IMR-90 (cell line): Measurements from ENCODE around the gene TMEM181. TPM values are rescaled to one million over a fixed set of nuclear protein-coding genes. Genes with fewer than 3 reads are reported as not detected.

Experiments used
- ATAC-seq: fragments of 200-7000 bp; cut with Tn5 transposase; 2 replicates; pipeline ENCODE4 v1.9.1; 2020; ENCODE audit warnings: low read depth, mild to moderate bottlenecking, moderate library complexity
- BruUV-seq: library from RNA; stranded (reverse); fragments of 400-500 nt; replicated peaks from 2 replicates; lab custom pipeline; 2021; lab: Mats Ljungman, UMichigan
- CTCF ChIA-PET: fragments of 300-600 bp; formaldehyde crosslinking; extraction: SDS; loops from one replicate; lab custom pipeline; 2021; ENCODE audit warnings: antibody characterized with exemption; lab: Yijun Ruan, JAX
- POLR2A ChIA-PET: fragments of 300-600 bp; sonication (Branson Sonifier 250); formaldehyde crosslinking; loops from one replicate; lab custom pipeline; 2022; ENCODE audit warnings: antibody characterized with exemption; ENCODE audit not compliant: unreplicated experiment; lab: Charles Lee
- DNase-seq: peaks from one replicate; pipeline ENCODE4 v3.0.0; 2013
- H2AFZ ChIP-seq: replicated peaks from 2 replicates; pipeline ENCODE3; 2013; ENCODE audit warnings: low read length, mild to moderate bottlenecking; ENCODE audit not compliant: poor library complexity
- H2AK5ac ChIP-seq: 2 replicates; pipeline ENCODE4 v1.6.1; 2013; ENCODE audit warnings: low read depth, low read length, inconsistent platforms
- H2AK9ac ChIP-seq: replicated peaks from 2 replicates; pipeline ENCODE3; 2013; ENCODE audit warnings: mild to moderate bottlenecking, low read depth, low read length, moderate library complexity; ENCODE audit not compliant: poor library complexity
- H2BK120ac ChIP-seq: 2 replicates; pipeline ENCODE4 v1.6.1; 2013; ENCODE audit warnings: low read depth, low read length, inconsistent platforms
- H2BK15ac ChIP-seq: 3 replicates; pipeline ENCODE4 v1.6.1; 2013; ENCODE audit warnings: low read depth, low read length, inconsistent platforms
- H2BK20ac ChIP-seq: 2 replicates; pipeline ENCODE4 v1.6.1; 2013; ENCODE audit warnings: low read depth, mild to moderate bottlenecking, inconsistent platforms, low read length, moderate library complexity
- H2BK5ac ChIP-seq: 2 replicates; pipeline ENCODE4 v1.6.1; 2013; ENCODE audit warnings: mild to moderate bottlenecking, low read depth, low read length, inconsistent platforms; ENCODE audit not compliant: poor library complexity, severe bottlenecking
- H3K14ac ChIP-seq: replicated peaks from 2 replicates; pipeline ENCODE4 v1.6.1; 2013; ENCODE audit warnings: low read depth, low read length, inconsistent platforms
- H3K18ac ChIP-seq: 2 replicates; pipeline ENCODE4 v1.6.1; 2013; ENCODE audit warnings: low read depth, low read length, control low read depth
- H3K23ac ChIP-seq: 2 replicates; pipeline ENCODE4 v1.6.1; 2013; ENCODE audit warnings: low read depth, low read length, inconsistent platforms
- H3K27ac ChIP-seq: 2 replicates; pipeline ENCODE4 v1.5.1; 2013; ENCODE audit warnings: mild to moderate bottlenecking, control low read depth, low read length; ENCODE audit not compliant: insufficient read depth
- H3K27me3 ChIP-seq: 2 replicates; pipeline ENCODE4 v1.6.1; 2013; ENCODE audit warnings: low read length; ENCODE audit not compliant: control insufficient read depth, insufficient read depth
- H3K36me3 ChIP-seq: 2 replicates; pipeline ENCODE4 v1.6.1; 2013; ENCODE audit warnings: low read length, mixed read lengths; ENCODE audit not compliant: control insufficient read depth, insufficient read depth
- H3K4ac ChIP-seq: 2 replicates; pipeline ENCODE4 v1.6.1; 2013; ENCODE audit warnings: low read depth, low read length, inconsistent platforms
- H3K4me1 ChIP-seq: 2 replicates; pipeline ENCODE4 v1.6.1; 2013; ENCODE audit warnings: low read length, mixed read lengths; ENCODE audit not compliant: control insufficient read depth, insufficient read depth
- H3K4me2 ChIP-seq: 2 replicates; pipeline ENCODE4 v1.6.1; 2013; ENCODE audit warnings: low read depth, mild to moderate bottlenecking, control low read depth, low read length, moderate library complexity
- H3K4me3 ChIP-seq: 2 replicates; pipeline ENCODE4 v1.5.1; 2013; ENCODE audit warnings: low read depth, mild to moderate bottlenecking, control low read depth, low read length, moderate library complexity; ENCODE audit not compliant: insufficient read depth
- H3K56ac ChIP-seq: 2 replicates; pipeline ENCODE4 v1.6.1; 2013; ENCODE audit warnings: low read length, inconsistent platforms; ENCODE audit not compliant: insufficient read depth; ENCODE audit errors: extremely low read depth
- H3K79me1 ChIP-seq, 2 experiments: 2 replicates each; pipeline ENCODE4 v1.6.1; 2013; ENCODE audit warnings: low read length in 2 of 2, inconsistent platforms in 1 of 2, low read depth in 1 of 2
- H3K9ac ChIP-seq: 2 replicates; pipeline ENCODE4 v1.6.1; 2013; ENCODE audit warnings: low read depth, low read length, control low read depth
- H3K9me1 ChIP-seq: 2 replicates; pipeline ENCODE4 v1.6.1; 2013; ENCODE audit warnings: low read length, inconsistent platforms; ENCODE audit not compliant: insufficient read depth
- H3K9me3 ChIP-seq: 2 replicates; pipeline ENCODE4 v1.6.1; 2013; ENCODE audit warnings: low read length; ENCODE audit not compliant: control insufficient read depth, insufficient read depth
- H4K20me1 ChIP-seq: 2 replicates; pipeline ENCODE4 v1.6.1; 2013; ENCODE audit warnings: low read length, inconsistent platforms; ENCODE audit not compliant: insufficient read depth
- H4K5ac ChIP-seq: 2 replicates; pipeline ENCODE4 v1.6.1; 2013; ENCODE audit warnings: mild to moderate bottlenecking, low read depth, low read length, control low read depth
- H4K8ac ChIP-seq, 2 experiments: 2 replicates each; pipeline ENCODE4 v1.6.1; 2013; ENCODE audit warnings: low read depth in 2 of 2, low read length in 2 of 2, control low read depth in 1 of 2, inconsistent platforms in 1 of 2
- H4K91ac ChIP-seq: 2 replicates; pipeline ENCODE4 v1.6.1; 2013; ENCODE audit warnings: low read depth, low read length, inconsistent platforms; ENCODE audit not compliant: insufficient read depth
- BHLHE40 ChIP-seq: fragments of 150-350 bp; IDR thresholded peaks from 2 replicates; pipeline ENCODE4 v1.6.1; 2016; ENCODE audit warnings: mild to moderate bottlenecking, low read depth, low read length
- CEBPB ChIP-seq: IDR thresholded peaks from 2 replicates; pipeline ENCODE4 v1.6.1; 2012; ENCODE audit warnings: low read depth, low read length, improper control_type of control experiment
- CHD1 ChIP-seq: IDR thresholded peaks from 2 replicates; pipeline ENCODE4 v1.6.1; 2012; ENCODE audit warnings: low read depth, low read length, improper control_type of control experiment
- ELK1 ChIP-seq: fragments of 150-350 bp; IDR thresholded peaks from 2 replicates; pipeline ENCODE4 v1.6.1; 2016; ENCODE audit warnings: low read depth, mild to moderate bottlenecking, low read length, moderate library complexity, borderline replicate concordance
- FOS ChIP-seq: fragments of 150-350 bp; IDR thresholded peaks from 2 replicates; pipeline ENCODE4 v1.6.1; 2016; ENCODE audit warnings: low read depth, low read length
- MAFK ChIP-seq: IDR thresholded peaks from 2 replicates; pipeline ENCODE4 v1.6.1; 2012; ENCODE audit warnings: low read depth, low read length, improper control_type of control experiment
- MAZ ChIP-seq: IDR thresholded peaks from 2 replicates; pipeline ENCODE4 v1.6.1; 2012; ENCODE audit warnings: low read depth, mild to moderate bottlenecking, low read length, improper control_type of control experiment, moderate library complexity, borderline replicate concordance
- MXI1 ChIP-seq: IDR thresholded peaks from 2 replicates; pipeline ENCODE4 v1.6.1; 2012; ENCODE audit warnings: low read depth, mild to moderate bottlenecking, low read length, moderate library complexity, borderline replicate concordance
- NFE2L2 ChIP-seq: fragments of 150-350 bp; IDR thresholded peaks from 2 replicates; pipeline ENCODE4 v1.6.1; 2016; ENCODE audit warnings: low read depth, mild to moderate bottlenecking, low read length
- POLR2A ChIP-seq: IDR thresholded peaks from 2 replicates; pipeline ENCODE4 v1.6.1; 2012; ENCODE audit warnings: mild to moderate bottlenecking, low read depth, low read length
- RAD21 ChIP-seq: IDR thresholded peaks from 2 replicates; pipeline ENCODE4 v1.6.1; 2012; ENCODE audit warnings: low read length, improper control_type of control experiment
- RCOR1 ChIP-seq: IDR thresholded peaks from 2 replicates; pipeline ENCODE4 v1.6.1; 2012; ENCODE audit warnings: mild to moderate bottlenecking, low read length, improper control_type of control experiment; ENCODE audit not compliant: insufficient replicate concordance
- RFX5 ChIP-seq: IDR thresholded peaks from 2 replicates; pipeline ENCODE4 v1.8.0; 2012; ENCODE audit warnings: low read depth, mild to moderate bottlenecking, low read length, moderate library complexity
- SMC3 ChIP-seq: fragments of 150-350 bp; IDR thresholded peaks from 2 replicates; pipeline ENCODE4 v1.6.1; 2016; ENCODE audit warnings: low read depth, mild to moderate bottlenecking, antibody characterized with exemption, low read length, moderate library complexity
- WGBS, 2 experiments: methylation state at CpG; one replicate each; pipeline versions ENCODE4 v1.1.5 to v1.1.7; 2013; ENCODE audit warnings: missing lambda C conversion rate in 2 of 2; ENCODE audit not compliant: insufficient read length in 1 of 2; ENCODE audit errors: extremely low coverage in 2 of 2; 5-methylcytosine and 5-hydroxymethylcytosine counted together
- dilution Hi-C: fragments of 300-500 bp; cut with HindIII; formaldehyde crosslinking; loops from one replicate; pipeline ENCODE4 v1.14.3; 2018; ENCODE audit warnings: low sequenced_read_pairs; ENCODE audit not compliant: unreplicated experiment
- in situ Hi-C: fragments of 300-500 bp; cut with MboI; formaldehyde crosslinking; loops from 3 replicates; pipeline ENCODE4 v1.14.3; 2019; ENCODE audit warnings: low sequenced_read_pairs, inconsistent platforms, mixed read lengths
- intact Hi-C: fragments of 100-400 bp; cut with micrococcal nuclease; formaldehyde crosslinking; loops from 2 replicates; pipeline ENCODE4 v1.10.0; 2022
- polyA plus RNA-seq, 3 experiments: library from polyadenylated mRNA; depleted of rRNA; stranded (reverse); fragments of >200 nt; gene quantifications; 2 replicates each; pipeline ENCODE4 v1.2.3, GENCODE V29; 2012; ENCODE audit warnings: low replicate concordance in 1 of 3
- total RNA-seq: library from RNA; depleted of rRNA; stranded (reverse); fragments of >200 nt; gene quantifications from 2 replicates; pipeline ENCODE4 v1.2.3, GENCODE V29; 2012
- TF ChIP-seq, protein P1 (sequence below): fragments of 150-350 bp; IDR thresholded peaks from 2 replicates; pipeline ENCODE4 v1.6.1; 2017; ENCODE audit warnings: mild to moderate bottlenecking, antibody characterized with exemption, low read length, low read depth
- TF ChIP-seq, protein P2 (sequence below): conservative IDR thresholded peaks from 2 replicates; pipeline ENCODE4 v1.5.1; 2012; ENCODE audit warnings: mild to moderate bottlenecking, low read depth, low read length, improper control_type of control experiment

Gene TMEM181
- total and polyA plus RNA-seq, 2 of the 4 experiments (the other 2 are of a cell fraction), result 22.8 to 27.8 TPM

GRCh38 chr6:158667360-158667981, 107.6 kb downstream of the TMEM181 start:
- no peaks in the 10 kb centered on the region for H4K20me1 ChIP-seq
- no peak overlapping the region for H2AFZ ChIP-seq
- no peak overlapping the region for H3K4me3 ChIP-seq
- H2AK9ac ChIP-seq, result no peak overlapping the region
- dilution Hi-C loops, result no loop called here
- in situ Hi-C loops, result no loop called here
- no peak overlapping the region for H4K91ac ChIP-seq
- DNase-seq, result no peak
- H2BK15ac ChIP-seq, result no peak overlapping the region
- no peaks in the 10 kb centered on the region for H3K27me3 ChIP-seq
- H3K27ac ChIP-seq, result peak overlapping the region; percentile 20; the same call in 1 of the 2 replicates
- 93% methylated on average over 3 of the region's 8 CpGs; no CpG with 5 or more reads in 1 of the 2 experiments for WGBS, 2 experiments
- H3K36me3 ChIP-seq, result no peaks in the 10 kb centered on the region
- no peaks in the 10 kb centered on the region for H3K79me1 ChIP-seq
- ChIA-PET POLR2A (no interaction called here), CTCF (interaction anchor here (0.9 kb wide), 1 partner anchor 16 kb away, joined by 3 read pairs; no protein-coding TSS in a partner anchor)
- no peak overlapping the region; the same call in 1 of the 2 replicates for H3K4me2 ChIP-seq
- BruUV-seq, result no TSS peak
- no peak overlapping the region; the same call in 1 of the 2 replicates for H3K18ac ChIP-seq
- peaks cover 8% of the 10 kb centered on the region; the same call in 1 of the 2 replicates for H3K4me1 ChIP-seq
- no peak for ATAC-seq
- H3K23ac ChIP-seq, result no peak overlapping the region
- no peak overlapping the region for H2BK20ac ChIP-seq
- H2BK5ac ChIP-seq, result no peak overlapping the region
- no peak overlapping the region for H2AK5ac ChIP-seq
- H3K56ac ChIP-seq, result no peak overlapping the region
- TF ChIP-seq NFE2L2 (no peak), MAZ (no peak), POLR2A (no peak), ELK1 (no peak), CHD1 (no peak), BHLHE40 (no peak), RFX5 (no peak), SMC3 (no peak), MXI1 (no peak), MAFK (no peak), FOS (no peak), RAD21 (no peak), CEBPB (no peak), RCOR1 (no peak)
- TF ChIP-seq, protein P1, sequence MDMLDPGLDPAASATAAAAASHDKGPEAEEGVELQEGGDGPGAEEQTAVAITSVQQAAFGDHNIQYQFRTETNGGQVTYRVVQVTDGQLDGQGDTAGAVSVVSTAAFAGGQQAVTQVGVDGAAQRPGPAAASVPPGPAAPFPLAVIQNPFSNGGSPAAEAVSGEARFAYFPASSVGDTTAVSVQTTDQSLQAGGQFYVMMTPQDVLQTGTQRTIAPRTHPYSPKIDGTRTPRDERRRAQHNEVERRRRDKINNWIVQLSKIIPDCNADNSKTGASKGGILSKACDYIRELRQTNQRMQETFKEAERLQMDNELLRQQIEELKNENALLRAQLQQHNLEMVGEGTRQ, result no peak
- TF ChIP-seq, protein P2, sequence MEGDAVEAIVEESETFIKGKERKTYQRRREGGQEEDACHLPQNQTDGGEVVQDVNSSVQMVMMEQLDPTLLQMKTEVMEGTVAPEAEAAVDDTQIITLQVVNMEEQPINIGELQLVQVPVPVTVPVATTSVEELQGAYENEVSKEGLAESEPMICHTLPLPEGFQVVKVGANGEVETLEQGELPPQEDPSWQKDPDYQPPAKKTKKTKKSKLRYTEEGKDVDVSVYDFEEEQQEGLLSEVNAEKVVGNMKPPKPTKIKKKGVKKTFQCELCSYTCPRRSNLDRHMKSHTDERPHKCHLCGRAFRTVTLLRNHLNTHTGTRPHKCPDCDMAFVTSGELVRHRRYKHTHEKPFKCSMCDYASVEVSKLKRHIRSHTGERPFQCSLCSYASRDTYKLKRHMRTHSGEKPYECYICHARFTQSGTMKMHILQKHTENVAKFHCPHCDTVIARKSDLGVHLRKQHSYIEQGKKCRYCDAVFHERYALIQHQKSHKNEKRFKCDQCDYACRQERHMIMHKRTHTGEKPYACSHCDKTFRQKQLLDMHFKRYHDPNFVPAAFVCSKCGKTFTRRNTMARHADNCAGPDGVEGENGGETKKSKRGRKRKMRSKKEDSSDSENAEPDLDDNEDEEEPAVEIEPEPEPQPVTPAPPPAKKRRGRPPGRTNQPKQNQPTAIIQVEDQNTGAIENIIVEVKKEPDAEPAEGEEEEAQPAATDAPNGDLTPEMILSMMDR, result no peak
- H3K14ac ChIP-seq, result no peak overlapping the region
- H3K9me3 ChIP-seq, result no peaks in the 10 kb centered on the region
- intact Hi-C loops, result no loop called here
- no peak overlapping the region for H3K9ac ChIP-seq
- H3K4ac ChIP-seq, result no peak overlapping the region
- peak overlapping the region in 1 of 2 experiments; percentile 3; a peak in 1 of 4 replicates for H4K8ac ChIP-seq
- no peak overlapping the region for H2BK120ac ChIP-seq
- H3K9me1 ChIP-seq, result no peaks in the 10 kb centered on the region
- H4K5ac ChIP-seq, result no peak overlapping the region
